ENCODE data around the gene CH25H.
A peak's percentile ranks its signal among the peaks of the same experiment; 100 is the strongest.
"Not testable (repeated sequence)": the region's sequence is repeated elsewhere in the genome, so short reads cannot be mapped to it uniquely, and the experiment has no call there.

The CH25H gene

GRCh38 chr10:89207181-89207800, at the start of gene CH25H:
TSS of gene CH25H (minus strand) at chr10:89207317. CDS start at chr10:89207292, 25 bp downstream.
- Histone ChIP-seq H3K9me3 (ENCODE audit: control insufficient read depth, insufficient read depth, low read length) (no peaks in the 10 kb centered on the region), H3K9ac (ENCODE audit: low read depth, low read length) (peak within 1 kb of the TSS; percentile 58), H3K4me3 (ENCODE audit: low read depth, low read length) (peak within 1 kb of the TSS; percentile 74), H3K4me1 (ENCODE audit: control insufficient read depth, insufficient read depth, low read length) (peaks cover 8% of the 10 kb centered on the region), H3K36me3 (ENCODE audit: control insufficient read depth, insufficient read depth, low read length) (no peaks in the 10 kb centered on the region), H3K27me3 (ENCODE audit: control insufficient read depth, insufficient read depth, low read length) (peaks cover 73% of the 10 kb centered on the region)

GRCh38 chr10:89256340-89256739, 49.2 kb upstream of the CH25H start:
- no peaks in the 10 kb centered on the region for H3K27me3 ChIP-seq (ENCODE audit: control insufficient read depth, insufficient read depth, low read length)
- H3K4me3 ChIP-seq (ENCODE audit: low read depth, low read length): no peak overlapping the region
- no peaks in the 10 kb centered on the region for H3K4me1 ChIP-seq (ENCODE audit: control insufficient read depth, insufficient read depth, low read length)
- no peaks in the 10 kb centered on the region for H3K9me3 ChIP-seq (ENCODE audit: control insufficient read depth, insufficient read depth, low read length)
- H3K36me3 ChIP-seq (ENCODE audit: control insufficient read depth, insufficient read depth, low read length): no peaks in the 10 kb centered on the region
- H3K9ac ChIP-seq (ENCODE audit: low read depth, low read length): no peak overlapping the region

- H3K4me3 ChIP-seq (ENCODE audit: low read depth, low read length): no peak overlapping the region
- no peak overlapping the region for H3K9ac ChIP-seq (ENCODE audit: low read depth, low read length)
- no peaks in the 10 kb centered on the region for H3K36me3 ChIP-seq (ENCODE audit: control insufficient read depth, insufficient read depth, low read length)
- H3K4me1 ChIP-seq (ENCODE audit: control insufficient read depth, insufficient read depth, low read length): no peaks in the 10 kb centered on the region
- no peaks in the 10 kb centered on the region for H3K9me3 ChIP-seq (ENCODE audit: control insufficient read depth, insufficient read depth, low read length)
- H3K27me3 ChIP-seq (ENCODE audit: control insufficient read depth, insufficient read depth, low read length): peaks cover 4% of the 10 kb centered on the region
Measured at GRCh38 chr10:89255793-89256192, 48.7 kb upstream of the CH25H start.

- not testable (repeated sequence) for H3K9me3 ChIP-seq (ENCODE audit: control insufficient read depth, insufficient read depth, low read length); H3K4me3 ChIP-seq (ENCODE audit: low read depth, low read length); H3K9ac ChIP-seq (ENCODE audit: low read depth, low read length); H3K4me1 ChIP-seq (ENCODE audit: control insufficient read depth, insufficient read depth, low read length); H3K36me3 ChIP-seq (ENCODE audit: control insufficient read depth, insufficient read depth, low read length); H3K27me3 ChIP-seq (ENCODE audit: control insufficient read depth, insufficient read depth, low read length)
Measured at GRCh38 chr10:89255091-89255579, 48.0 kb upstream of the CH25H start.

GRCh38 chr10:89252225-89252585, 45.1 kb upstream of the CH25H start:
- Histone ChIP-seq H3K4me1 (ENCODE audit: control insufficient read depth, insufficient read depth, low read length) (no peaks in the 10 kb centered on the region), H3K9ac (ENCODE audit: low read depth, low read length) (no peak overlapping the region), H3K9me3 (ENCODE audit: control insufficient read depth, insufficient read depth, low read length) (no peaks in the 10 kb centered on the region), H3K4me3 (ENCODE audit: low read depth, low read length) (no peak overlapping the region), H3K27me3 (ENCODE audit: control insufficient read depth, insufficient read depth, low read length) (peaks cover 8% of the 10 kb centered on the region), H3K36me3 (ENCODE audit: control insufficient read depth, insufficient read depth, low read length) (no peaks in the 10 kb centered on the region)

GRCh38 chr10:89251409-89252224, 44.5 kb upstream of the CH25H start, which contains the start of gene LIPA:
TSS of gene LIPA (minus strand) at chr10:89251775. CDS start at chr10:89247648, 4,127 bp downstream.
- Histone ChIP-seq H3K27me3 (ENCODE audit: control insufficient read depth, insufficient read depth, low read length) (peaks cover 8% of the 10 kb centered on the region), H3K9me3 (ENCODE audit: control insufficient read depth, insufficient read depth, low read length) (no peaks in the 10 kb centered on the region), H3K36me3 (ENCODE audit: control insufficient read depth, insufficient read depth, low read length) (no peaks in the 10 kb centered on the region), H3K4me3 (ENCODE audit: low read depth, low read length) (peak within 1 kb of the TSS; percentile 74), H3K9ac (ENCODE audit: low read depth, low read length) (no peak within 1 kb of the TSS), H3K4me1 (ENCODE audit: control insufficient read depth, insufficient read depth, low read length) (no peaks in the 10 kb centered on the region)

GRCh38 chr10:89250865-89251408, 43.8 kb upstream of the CH25H start:
- Histone ChIP-seq H3K9ac (ENCODE audit: low read depth, low read length) (no peak overlapping the region), H3K4me1 (ENCODE audit: control insufficient read depth, insufficient read depth, low read length) (no peaks in the 10 kb centered on the region)

GRCh38 chr10:89248990-89249389, 41.9 kb upstream of the CH25H start:
- Histone ChIP-seq H3K9me3 (ENCODE audit: control insufficient read depth, insufficient read depth, low read length) (no peaks in the 10 kb centered on the region), H3K27me3 (ENCODE audit: control insufficient read depth, insufficient read depth, low read length) (peaks cover 8% of the 10 kb centered on the region), H3K4me1 (ENCODE audit: control insufficient read depth, insufficient read depth, low read length) (no peaks in the 10 kb centered on the region), H3K9ac (ENCODE audit: low read depth, low read length) (no peak overlapping the region), H3K4me3 (ENCODE audit: low read depth, low read length) (no peak overlapping the region), H3K36me3 (ENCODE audit: control insufficient read depth, insufficient read depth, low read length) (no peaks in the 10 kb centered on the region)

More at GRCh38 chr10:89250865-89251408, 43.8 kb upstream of the CH25H start:
- H3K4me3 ChIP-seq (ENCODE audit: low read depth, low read length): peak overlapping the region; percentile 74
- H3K27me3 ChIP-seq (ENCODE audit: control insufficient read depth, insufficient read depth, low read length): peaks cover 8% of the 10 kb centered on the region
- no peaks in the 10 kb centered on the region for H3K36me3 ChIP-seq (ENCODE audit: control insufficient read depth, insufficient read depth, low read length)
- H3K9me3 ChIP-seq (ENCODE audit: control insufficient read depth, insufficient read depth, low read length): no peaks in the 10 kb centered on the region

- not testable (repeated sequence) for H3K4me1 ChIP-seq (ENCODE audit: control insufficient read depth, insufficient read depth, low read length); H3K9me3 ChIP-seq (ENCODE audit: control insufficient read depth, insufficient read depth, low read length); H3K36me3 ChIP-seq (ENCODE audit: control insufficient read depth, insufficient read depth, low read length); H3K4me3 ChIP-seq (ENCODE audit: low read depth, low read length); H3K9ac ChIP-seq (ENCODE audit: low read depth, low read length); H3K27me3 ChIP-seq (ENCODE audit: control insufficient read depth, insufficient read depth, low read length)
Measured at GRCh38 chr10:89247623-89248022, 40.5 kb upstream of the CH25H start.

- Histone ChIP-seq H3K36me3 (ENCODE audit: control insufficient read depth, insufficient read depth, low read length) (no peaks in the 10 kb centered on the region), H3K4me3 (ENCODE audit: low read depth, low read length) (no peak overlapping the region), H3K9me3 (ENCODE audit: control insufficient read depth, insufficient read depth, low read length) (no peaks in the 10 kb centered on the region), H3K27me3 (ENCODE audit: control insufficient read depth, insufficient read depth, low read length) (peaks cover 4% of the 10 kb centered on the region), H3K4me1 (ENCODE audit: control insufficient read depth, insufficient read depth, low read length) (peaks cover 11% of the 10 kb centered on the region), H3K9ac (ENCODE audit: low read depth, low read length) (no peak overlapping the region)
Measured at GRCh38 chr10:89245802-89246201, 38.7 kb upstream of the CH25H start.

- H3K4me1 ChIP-seq (ENCODE audit: control insufficient read depth, insufficient read depth, low read length): peaks cover 11% of the 10 kb centered on the region
- H3K9me3 ChIP-seq (ENCODE audit: control insufficient read depth, insufficient read depth, low read length): no peaks in the 10 kb centered on the region
- H3K9ac ChIP-seq (ENCODE audit: low read depth, low read length): no peak overlapping the region
- no peak overlapping the region for H3K4me3 ChIP-seq (ENCODE audit: low read depth, low read length)
- H3K27me3 ChIP-seq (ENCODE audit: control insufficient read depth, insufficient read depth, low read length): no peaks in the 10 kb centered on the region
- no peaks in the 10 kb centered on the region for H3K36me3 ChIP-seq (ENCODE audit: control insufficient read depth, insufficient read depth, low read length)
Measured at GRCh38 chr10:89242840-89243568, 35.9 kb upstream of the CH25H start.
